Skeletal muscle cell (primary cell): ENCODE measurements around the gene DPYD.
"Not testable (repeated sequence)": the region's sequence is repeated elsewhere in the genome, so short reads cannot be mapped to it uniquely, and the experiment has no call there.

Experiments used
- DNase-seq: peaks from one replicate; pipeline ENCODE4 v3.0.0-alpha.2; 2010; ENCODE audit warnings: low read depth
- H3K4me3 ChIP-seq: 2 replicates; pipeline ENCODE4 v1.5.1; 2011; ENCODE audit warnings: low read depth, mild to moderate bottlenecking, control low read depth, low read length, moderate library complexity

DPYD gene

DNA sequence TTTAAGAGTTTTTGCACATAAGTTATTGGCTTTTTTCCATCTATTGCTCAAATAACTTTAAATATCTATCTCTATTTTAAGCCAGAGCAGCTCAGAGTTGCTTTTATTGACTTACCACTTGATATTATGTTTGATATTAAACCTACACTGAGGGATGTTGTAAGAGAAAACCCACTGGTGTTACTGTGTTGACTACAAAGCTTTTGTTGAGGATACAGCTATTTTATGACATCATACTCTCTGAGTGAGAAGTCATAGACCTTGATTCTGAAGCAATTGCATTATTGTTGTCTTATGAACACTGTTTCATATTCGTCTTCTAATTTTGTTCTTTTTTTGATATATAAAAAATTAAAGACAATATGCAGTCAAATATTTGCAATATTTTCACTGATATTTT lies 638.9 kb downstream of the DPYD start:
- DNase-seq: no peak
- H3K4me3 ChIP-seq: no peak overlapping the region

DNA sequence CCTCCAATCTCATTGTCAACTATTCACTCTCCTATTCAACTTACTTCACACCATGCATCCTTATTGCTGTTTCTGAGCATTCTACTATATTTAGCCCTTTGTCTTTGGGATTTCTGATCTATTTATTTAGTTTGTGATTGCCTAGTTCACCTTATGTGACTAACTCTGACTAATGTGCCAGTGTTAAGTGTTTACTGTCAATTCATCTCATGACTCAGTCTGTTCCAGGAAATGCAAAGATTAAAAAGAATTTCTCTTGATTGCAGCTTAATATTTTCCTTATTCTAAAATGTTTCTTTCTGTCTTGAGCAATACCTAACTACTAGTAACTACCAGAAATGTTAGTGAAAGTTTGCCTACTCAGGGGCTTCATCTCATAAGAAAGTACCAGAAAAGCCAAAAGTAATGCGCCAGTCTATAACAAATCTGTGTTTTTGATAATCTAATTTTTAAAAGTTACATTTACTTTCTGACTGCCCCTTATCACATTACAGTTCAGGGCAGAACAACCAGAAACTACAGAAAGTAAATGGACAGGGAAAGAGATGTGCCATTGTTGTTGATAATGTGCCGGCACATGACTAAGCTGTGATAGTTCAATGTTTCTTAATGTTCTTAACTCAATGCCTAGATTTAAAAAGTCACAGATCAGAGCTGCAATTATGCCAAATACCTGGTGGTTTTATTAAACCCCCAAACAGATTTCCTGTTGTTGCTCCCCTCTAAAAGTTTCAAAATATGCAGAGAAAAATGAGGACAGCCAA lies 642.8 kb downstream of the DPYD start:
- no peak overlapping the region for H3K4me3 ChIP-seq
- peak; percentile 63 for DNase-seq

DNA sequence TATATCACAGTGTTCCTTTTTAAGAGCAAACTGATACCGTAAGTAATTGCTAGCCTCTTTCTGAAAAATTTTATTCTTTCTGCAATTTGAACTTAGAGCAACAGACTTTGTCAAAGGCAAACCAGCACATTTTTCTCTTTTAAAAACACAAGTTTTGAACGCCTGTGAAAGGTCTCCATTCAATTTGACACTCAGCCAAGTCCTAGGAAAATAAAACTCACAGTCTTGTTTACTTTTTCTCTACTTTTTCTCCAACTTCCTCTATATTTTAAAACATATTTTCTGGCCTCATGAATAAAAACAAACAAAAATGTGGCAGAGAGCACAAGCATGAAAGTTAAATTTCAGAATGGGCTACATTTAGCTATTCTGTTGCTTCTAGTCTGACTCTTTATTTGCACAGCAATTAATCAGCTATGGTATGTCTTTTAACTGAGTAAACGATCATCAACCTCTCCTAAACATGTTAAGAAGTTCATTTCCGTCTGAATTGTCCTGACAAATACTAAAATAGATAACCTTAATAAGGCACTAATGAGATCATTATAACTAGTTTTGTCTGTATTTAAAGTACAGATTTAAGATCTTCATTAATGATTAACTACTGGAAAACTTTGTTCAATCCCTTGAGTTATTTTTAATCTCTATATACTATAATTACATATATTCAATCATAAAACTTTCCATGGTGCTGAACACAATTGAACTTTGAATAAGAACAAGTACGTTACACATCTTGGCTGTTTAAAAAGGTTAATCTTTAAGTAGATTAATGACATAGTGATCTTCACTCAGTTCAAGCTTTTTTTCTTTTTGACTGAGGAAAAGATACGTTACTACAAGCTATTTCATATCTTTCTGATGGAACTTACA lies 648.7 kb downstream of the DPYD start:
- no peak for DNase-seq

DNA sequence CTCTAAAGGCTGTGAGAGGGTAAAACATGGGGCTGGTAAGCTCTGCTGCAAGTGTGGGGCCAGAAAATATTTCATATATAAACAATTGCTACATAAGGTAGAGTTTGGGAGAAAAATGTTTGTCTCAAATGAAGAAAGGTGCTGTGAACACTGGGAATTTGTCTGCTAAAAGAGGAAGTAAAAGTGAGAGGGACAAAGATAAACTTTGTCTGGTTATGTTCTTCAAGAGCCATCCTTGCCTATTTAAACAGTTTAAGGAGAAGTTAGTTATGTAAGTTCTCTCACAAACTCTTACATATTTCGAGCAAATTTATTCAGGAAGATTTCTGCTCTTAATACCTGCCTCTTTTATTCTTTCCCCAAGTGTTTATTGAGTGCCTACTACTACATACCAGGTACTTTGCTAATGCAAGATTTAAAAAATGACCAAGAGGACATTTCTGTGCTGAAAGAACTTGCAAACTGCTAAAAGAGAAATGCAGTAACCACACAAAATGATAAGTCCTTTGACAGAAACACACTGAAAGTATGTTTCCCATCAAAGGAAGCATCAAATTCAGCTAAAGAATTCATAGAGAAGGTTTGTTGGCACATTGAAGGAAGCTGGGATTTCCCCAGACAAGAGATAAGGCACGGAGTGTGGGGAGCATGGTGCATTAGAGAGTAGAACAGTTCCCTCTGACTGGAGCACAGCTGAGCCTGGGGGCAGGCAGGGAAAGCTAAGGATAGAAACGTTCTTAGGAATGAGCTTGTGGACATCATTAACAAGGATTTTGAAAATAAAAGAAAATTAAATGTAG lies 650.1 kb downstream of the DPYD start:
- H3K4me3 ChIP-seq: no peak overlapping the region
- DNase-seq: no peak

More for the DNA sequence above, 648.7 kb downstream of the DPYD start:
- H3K4me3 ChIP-seq: no peak overlapping the region

DNA sequence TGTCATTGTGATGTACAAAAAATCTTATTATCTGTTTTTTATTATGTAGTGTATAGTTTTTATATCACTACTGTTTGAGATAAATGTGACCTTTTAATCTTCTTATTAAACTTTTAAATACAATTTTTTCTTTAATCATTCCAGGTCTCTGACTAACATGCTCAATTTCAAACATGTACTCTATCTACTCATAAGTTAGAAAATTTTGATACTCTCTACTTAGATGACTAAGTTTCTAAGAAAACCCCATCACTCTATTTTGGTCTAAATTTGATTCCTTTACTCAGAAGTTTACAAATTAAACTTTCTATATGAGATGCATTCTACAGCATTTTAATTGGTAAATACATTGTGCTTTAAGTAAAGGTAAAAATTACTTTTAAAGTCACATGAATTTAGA lies 655.2 kb downstream of the DPYD start:
- no peak overlapping the region for H3K4me3 ChIP-seq
- no peak for DNase-seq

DNA sequence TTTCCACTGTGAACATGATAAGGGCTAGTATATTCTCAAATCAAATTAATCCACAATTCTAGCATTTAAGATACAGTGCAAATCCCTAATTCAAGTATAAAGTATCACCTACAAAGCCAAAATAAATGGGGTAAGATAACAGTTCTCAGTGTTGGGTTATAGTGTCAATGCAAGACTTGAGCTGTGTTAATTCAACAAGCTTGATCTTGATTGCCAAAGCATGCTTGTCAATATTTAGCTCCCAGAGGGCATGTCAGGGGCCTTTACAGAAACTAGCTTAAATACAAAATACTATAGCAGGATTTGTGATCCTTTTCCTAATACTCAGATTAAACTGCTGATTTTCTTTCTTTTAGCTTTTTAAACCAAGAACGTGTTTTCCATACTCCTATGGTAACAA lies 658.0 kb downstream of the DPYD start:
- no peak for DNase-seq
- H3K4me3 ChIP-seq: no peak overlapping the region

DNA sequence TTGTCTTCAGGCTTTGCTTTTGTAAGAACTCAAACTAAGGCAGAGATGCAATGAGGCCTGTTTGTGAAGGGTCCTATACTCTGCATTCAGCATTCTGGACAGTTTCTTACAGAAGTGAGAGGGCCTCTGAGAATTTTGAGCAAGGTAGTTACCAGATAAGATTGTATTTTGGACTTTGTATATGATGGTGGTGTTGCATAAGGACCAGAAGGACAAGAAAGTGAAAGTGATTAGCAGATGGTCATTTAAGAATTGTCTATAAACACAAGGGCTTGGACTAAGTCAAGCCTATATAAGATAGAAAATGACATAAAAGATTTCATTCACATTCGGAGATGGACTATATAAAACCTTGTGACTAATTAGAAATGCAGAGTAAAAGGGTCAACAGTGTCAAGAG lies 662.2 kb downstream of the DPYD start:
- H3K4me3 ChIP-seq: no peak overlapping the region
- DNase-seq: no peak

DNA sequence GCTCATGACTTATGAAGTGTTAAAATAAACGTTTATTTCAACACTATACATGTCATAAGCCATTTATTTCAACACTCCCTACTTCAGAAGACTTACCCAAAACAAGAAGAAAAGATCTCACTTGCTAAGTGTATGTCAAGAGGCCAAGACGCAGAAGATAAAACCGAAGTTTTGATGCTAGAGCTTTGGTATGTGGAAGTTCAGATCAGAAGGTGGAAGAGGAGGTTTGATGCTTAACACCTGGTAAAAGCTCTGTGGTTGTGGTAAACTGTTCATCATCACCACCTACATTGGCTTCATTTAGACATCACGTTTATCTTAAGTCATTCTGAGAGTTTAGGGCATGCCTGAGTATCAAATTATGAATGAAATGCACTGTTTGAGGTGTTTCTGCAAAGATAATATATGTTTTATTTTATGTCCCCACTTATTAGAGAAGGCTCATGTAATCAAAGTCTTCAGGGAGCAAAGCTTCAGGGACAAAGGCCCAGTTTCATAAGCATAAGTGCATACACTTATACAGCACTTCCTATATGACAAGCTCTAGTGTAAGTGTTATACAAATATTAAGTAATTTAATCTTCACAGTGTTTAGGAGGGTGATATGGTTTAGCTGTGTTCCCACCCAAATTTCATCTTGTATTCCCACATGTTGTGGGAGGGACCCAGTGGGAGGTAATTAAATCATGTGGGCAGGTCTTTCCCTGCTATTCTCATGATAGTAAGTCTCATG lies 665.9 kb downstream of the DPYD start:
- no peak overlapping the region for H3K4me3 ChIP-seq
- DNase-seq: no peak

DNA sequence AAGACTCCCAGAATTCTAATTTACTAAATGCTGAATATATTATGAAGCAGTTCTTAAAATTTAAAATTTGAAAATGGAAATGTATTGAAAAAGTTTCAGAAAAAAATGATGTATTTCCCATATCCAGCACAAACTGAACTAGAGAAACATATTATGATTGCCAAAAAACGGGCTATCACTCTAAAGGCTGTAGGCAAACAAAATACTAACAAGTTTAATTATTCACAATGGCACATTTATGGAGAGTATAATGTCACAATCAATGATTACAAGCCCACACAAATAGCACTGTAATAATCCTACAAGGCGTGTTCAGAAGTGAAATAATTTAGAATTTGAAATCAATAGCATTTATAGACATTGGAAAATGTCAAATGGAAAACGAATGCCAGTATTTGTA lies 667.9 kb downstream of the DPYD start:
- DNase-seq: no peak
- no peak overlapping the region for H3K4me3 ChIP-seq

DNA sequence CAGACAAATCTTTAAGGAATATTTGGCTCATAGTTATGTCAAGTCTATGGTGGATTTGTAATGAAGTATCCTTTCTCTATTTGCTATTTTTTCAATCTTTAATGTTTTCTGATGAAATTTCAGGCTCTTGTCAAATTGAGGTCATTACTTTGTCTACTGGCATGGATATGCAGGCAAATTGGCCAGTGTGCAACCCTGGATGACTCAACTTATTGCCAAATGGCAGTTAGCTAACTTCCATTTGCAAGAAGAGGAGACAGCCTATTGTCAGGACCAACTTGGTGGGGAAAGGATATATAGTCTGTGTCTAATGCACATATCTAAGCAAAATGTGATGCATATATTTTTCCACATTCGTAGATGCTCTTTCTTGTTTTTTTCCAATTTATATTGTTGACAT lies 668.8 kb downstream of the DPYD start:
- H3K4me3 ChIP-seq: no peak overlapping the region
- peak; percentile 91 for DNase-seq

DNA sequence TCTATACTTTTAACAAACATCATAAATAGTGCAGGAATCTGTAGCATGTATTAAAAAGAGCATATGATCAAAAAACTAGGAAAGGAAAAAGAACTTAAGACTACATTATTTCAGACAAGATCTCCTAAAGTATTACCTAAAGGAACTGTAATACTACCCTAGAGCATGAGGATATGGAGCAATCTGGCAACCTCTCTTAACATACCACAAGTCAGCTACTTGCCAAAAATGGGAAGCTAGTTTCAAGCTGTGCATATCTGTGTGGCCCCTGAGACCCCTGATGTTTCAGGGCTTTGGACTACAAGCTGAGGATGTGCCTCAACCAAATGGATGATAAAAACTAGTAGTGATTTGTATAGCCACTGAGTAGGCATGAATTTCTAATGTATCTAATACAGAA lies 673.6 kb downstream of the DPYD start:
- DNase-seq: peak; percentile 57
- no peak overlapping the region for H3K4me3 ChIP-seq

DNA sequence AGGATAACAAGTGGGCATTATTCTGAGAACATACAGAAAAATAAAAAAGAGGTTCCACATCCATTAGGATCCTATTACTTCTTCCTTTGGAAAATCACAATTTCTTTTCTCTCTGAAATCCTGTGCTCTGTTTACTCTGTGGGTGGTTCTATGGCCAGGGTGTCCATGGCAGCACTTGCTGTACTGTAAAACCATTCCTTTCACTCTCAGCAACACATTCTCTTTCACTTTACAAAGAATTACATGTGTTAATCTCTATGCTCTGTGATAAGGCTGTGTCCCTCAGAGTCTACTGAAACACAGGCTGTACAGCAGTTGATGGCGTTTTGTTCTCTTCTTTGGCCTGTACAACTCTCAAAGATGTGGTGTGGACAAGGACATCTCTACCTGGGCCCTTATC lies 675.2 kb downstream of the DPYD start:
- peak; percentile 4 for DNase-seq
- H3K4me3 ChIP-seq: no peak overlapping the region

DNA sequence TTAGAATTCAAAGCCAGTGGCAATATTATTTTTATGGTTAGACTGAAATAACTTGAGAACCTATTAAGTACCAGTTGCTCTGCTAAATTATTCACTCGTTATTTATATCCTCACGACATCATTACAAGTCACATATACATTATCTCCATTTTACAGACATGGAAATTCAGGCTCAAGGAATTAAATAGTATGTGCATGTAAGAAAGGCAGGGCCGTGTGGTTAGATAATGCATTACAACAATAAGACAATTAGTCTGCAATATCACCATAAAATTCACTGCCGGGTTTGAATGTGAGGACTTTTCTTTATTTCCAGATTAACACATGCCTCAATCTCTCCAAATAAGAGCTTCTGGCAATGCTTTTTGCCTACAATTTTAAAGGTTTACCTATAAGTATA lies 675.8 kb downstream of the DPYD start:
- H3K4me3 ChIP-seq: no peak overlapping the region
- no peak for DNase-seq

DNA sequence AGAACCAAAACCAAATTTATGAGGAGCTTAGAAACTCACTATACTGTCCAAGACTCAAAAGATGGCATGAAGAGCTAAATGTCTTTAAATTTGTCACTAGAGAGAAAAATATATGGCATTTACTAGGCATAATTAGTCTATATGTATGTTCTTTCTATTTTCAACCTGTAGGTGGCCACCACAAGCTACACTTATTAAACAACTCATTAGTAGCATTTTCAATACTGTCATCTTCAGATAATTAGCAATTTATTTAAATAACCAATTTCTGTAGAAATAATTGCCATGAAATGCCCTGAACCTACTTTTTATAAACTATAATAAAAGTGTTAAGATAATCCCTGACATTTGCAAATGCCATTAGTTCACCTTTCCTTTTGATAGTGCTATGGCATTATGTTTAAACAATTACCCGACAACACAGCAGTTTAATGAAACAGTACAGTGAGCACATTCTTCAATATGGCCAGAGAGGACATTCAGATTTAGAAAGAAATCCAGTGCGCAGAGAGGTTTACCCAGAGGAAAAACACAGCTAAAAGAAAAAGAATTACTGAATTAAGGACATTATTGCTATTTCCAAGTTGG lies 676.8 kb downstream of the DPYD start:
- no peak overlapping the region for H3K4me3 ChIP-seq
- no peak for DNase-seq

DNA sequence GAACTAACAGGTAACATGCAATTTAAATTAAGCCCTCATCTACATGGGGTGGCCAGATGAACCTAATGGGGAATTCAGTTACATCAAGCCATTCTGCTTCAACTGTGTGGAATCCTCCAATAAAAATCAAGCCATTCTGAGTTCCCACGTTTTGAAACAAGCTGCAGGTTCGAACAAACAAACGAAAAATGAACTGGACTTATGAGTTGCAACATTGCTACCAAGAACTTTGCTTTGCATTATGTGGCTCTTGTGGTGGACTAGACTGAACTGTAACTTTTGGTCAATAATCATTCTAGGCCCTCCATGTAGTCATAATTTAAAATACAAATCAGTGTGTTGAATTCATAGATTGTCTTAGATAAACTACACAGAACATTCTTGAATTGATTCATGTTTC lies 682.0 kb downstream of the DPYD start:
- no peak for DNase-seq
- H3K4me3 ChIP-seq: no peak overlapping the region

DNA sequence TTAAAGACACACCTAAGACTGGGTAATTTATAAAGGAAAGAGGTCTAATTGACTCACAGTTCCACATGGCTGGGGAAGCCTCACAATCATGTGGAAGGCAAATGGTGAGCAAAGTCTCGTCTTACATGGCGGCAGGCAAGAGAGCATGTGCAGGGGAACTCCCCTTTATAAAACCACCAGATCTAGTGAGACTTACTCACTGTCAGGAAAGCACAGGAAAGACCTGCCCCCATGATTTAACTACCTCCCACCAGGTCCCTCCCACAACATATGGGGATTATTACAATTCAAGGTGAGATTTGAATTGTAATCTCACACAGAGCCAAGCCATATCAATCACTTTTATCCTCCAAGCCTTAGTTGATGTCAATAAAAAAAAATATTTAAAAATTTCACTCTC lies 689.5 kb downstream of the DPYD start:
- DNase-seq, H3K4me3 ChIP-seq: not testable (repeated sequence)

DNA sequence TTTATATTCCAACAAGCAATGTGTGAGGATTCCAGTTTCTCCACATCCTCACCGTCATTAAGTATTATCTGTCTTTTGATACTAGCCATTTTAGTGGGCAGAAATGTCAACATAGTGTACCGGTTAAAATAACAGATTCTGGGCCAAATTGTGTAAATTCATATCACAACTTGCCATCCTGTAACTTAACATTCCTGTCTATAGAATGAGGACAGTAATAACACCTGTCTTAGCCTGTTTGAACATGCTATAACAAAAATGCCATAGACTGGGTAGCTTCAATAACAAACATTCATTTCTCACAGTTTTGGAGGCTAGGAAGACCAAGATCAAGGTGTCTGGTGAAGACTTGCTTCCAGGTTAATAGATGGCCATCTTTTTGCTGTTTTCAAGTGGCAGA lies 708.2 kb downstream of the DPYD start:
- H3K4me3 ChIP-seq: no peak overlapping the region
- no peak for DNase-seq

DNA sequence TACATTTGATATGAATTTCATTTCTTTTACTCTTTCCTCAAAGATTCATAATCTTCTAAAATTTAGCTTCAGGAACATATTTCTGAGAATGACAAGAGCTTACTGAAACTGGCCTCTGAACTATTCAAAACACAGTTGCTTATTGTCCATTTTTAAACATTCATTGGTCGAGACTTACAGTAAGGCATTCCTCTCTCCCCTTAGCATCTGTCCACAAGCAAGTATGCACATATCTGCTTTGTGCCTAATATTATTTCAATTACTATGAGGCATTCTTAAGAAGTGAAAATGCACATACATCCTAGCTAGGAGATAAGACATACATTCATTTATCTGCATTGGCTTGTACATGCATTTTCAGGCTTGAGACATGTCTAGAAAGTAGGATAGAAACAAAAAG lies 710.5 kb downstream of the DPYD start:
- no peak for DNase-seq

DNA sequence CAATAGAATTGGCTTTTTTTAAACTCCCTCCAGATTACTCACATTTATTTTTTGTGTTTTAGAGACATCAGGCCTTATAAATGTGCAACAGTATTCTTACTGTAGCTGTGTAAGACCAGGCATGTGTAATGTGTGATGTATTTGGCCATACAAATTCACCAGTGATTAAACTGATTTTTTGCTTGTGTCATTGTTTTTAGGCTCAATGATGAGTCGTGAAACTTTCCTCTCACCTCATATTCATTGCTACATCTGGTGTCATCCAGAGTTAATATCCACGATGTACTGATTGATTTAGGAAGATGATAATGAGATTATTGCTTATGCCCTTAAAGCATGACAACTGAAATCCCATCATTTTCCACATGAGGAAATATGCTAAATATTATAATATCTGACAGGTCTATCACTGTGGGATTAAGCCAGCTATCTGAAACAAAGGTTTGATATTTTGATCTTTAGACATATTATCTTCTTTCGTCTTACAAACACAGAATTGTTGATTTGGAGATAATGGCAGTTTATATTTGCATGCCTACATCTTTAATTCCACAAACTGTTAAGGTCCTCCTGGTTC lies 711.4 kb downstream of the DPYD start:
- DNase-seq: no peak

More for the DNA sequence above, 710.5 kb downstream of the DPYD start:
- no peak overlapping the region for H3K4me3 ChIP-seq

More for the DNA sequence above, 711.4 kb downstream of the DPYD start:
- H3K4me3 ChIP-seq: no peak overlapping the region
